Stimulated activated CD4-positive, alpha-beta T cell treated with anti-CD3 and anti-CD28 coated beads, Interleukin-2, amount 100 ng/mL, for 48 hours (primary cell): Measurements from ENCODE around the gene SERPING1.

ENCODE experiments used
- DNase-seq, 2 donors: peaks; one replicate each; pipeline ENCODE4 v3.0.0-alpha.2; 2020

The SERPING1 gene

GRCh38 chr11:57597461-57597915 lies at the start of gene SERPING1:
SERPING1 (plus strand) TSS chr11:57597685; CDS start chr11:57598271, 586 bp downstream.
- no peak for DNase-seq

GRCh38 chr11:57547854-57548377 lies 49.6 kb upstream of the SERPING1 start:
- DNase-seq: no peak

GRCh38 chr11:57549983-57550382 lies 47.5 kb upstream of the SERPING1 start:
- DNase-seq: no peak

GRCh38 chr11:57551941-57552340 lies 45.5 kb upstream of the SERPING1 start:
- no peak for DNase-seq

- no peak for DNase-seq
Observed at GRCh38 chr11:57552479-57552878, 45.0 kb upstream of the SERPING1 start.

- no peak for DNase-seq
Observed at GRCh38 chr11:57555393-57555792, 42.1 kb upstream of the SERPING1 start.

GRCh38 chr11:57556041-57556440 lies 41.4 kb upstream of the SERPING1 start:
- no peak for DNase-seq

- DNase-seq: no peak
Observed at GRCh38 chr11:57560146-57560545, 37.3 kb upstream of the SERPING1 start.

GRCh38 chr11:57562596-57562995 lies 34.9 kb upstream of the SERPING1 start:
- no peak for DNase-seq

- DNase-seq: peak in 1 of 2 donors; percentile 12
Observed at GRCh38 chr11:57566005-57566904, 31.2 kb upstream of the SERPING1 start.

- DNase-seq: no peak
Observed at GRCh38 chr11:57566905-57567514, 30.5 kb upstream of the SERPING1 start.

GRCh38 chr11:57567515-57568329 lies 29.8 kb upstream of the SERPING1 start, which contains the start of gene UBE2L6:
UBE2L6 (minus strand) TSS chr11:57567672; CDS start chr11:57567611, 61 bp downstream.
- peak; percentile 48 to 58 for DNase-seq

GRCh38 chr11:57568330-57568766 lies 29.1 kb upstream of the SERPING1 start:
- DNase-seq: peak; percentile 92 to 94

GRCh38 chr11:57571606-57572005 lies 25.9 kb upstream of the SERPING1 start:
- DNase-seq: no peak

GRCh38 chr11:57574061-57574460 lies 23.4 kb upstream of the SERPING1 start:
- DNase-seq: no peak

GRCh38 chr11:57584341-57584740 lies 13.1 kb upstream of the SERPING1 start:
- no peak for DNase-seq

- DNase-seq: no peak
Observed at GRCh38 chr11:57585301-57585700, 12.2 kb upstream of the SERPING1 start.

- DNase-seq: no peak
Observed at GRCh38 chr11:57586711-57587245, 10.7 kb upstream of the SERPING1 start.

- no peak for DNase-seq
Observed at GRCh38 chr11:57588046-57588710, 9.3 kb upstream of the SERPING1 start.

- no peak for DNase-seq
Observed at GRCh38 chr11:57596266-57596885, 1.1 kb upstream of the SERPING1 start.
